ENCODE data around the gene DUT. TPM values are rescaled to one million over a fixed set of nuclear protein-coding genes. Genes with fewer than 3 reads are reported as not detected.
A peak's percentile ranks its signal among the peaks of the same experiment; 100 is the strongest.

Gene DUT
- total RNA-seq, 4 donors from 2014 or later, result 63.5 to 90.1 (median 75.7) TPM

- TF ChIP-seq, protein P1, sequence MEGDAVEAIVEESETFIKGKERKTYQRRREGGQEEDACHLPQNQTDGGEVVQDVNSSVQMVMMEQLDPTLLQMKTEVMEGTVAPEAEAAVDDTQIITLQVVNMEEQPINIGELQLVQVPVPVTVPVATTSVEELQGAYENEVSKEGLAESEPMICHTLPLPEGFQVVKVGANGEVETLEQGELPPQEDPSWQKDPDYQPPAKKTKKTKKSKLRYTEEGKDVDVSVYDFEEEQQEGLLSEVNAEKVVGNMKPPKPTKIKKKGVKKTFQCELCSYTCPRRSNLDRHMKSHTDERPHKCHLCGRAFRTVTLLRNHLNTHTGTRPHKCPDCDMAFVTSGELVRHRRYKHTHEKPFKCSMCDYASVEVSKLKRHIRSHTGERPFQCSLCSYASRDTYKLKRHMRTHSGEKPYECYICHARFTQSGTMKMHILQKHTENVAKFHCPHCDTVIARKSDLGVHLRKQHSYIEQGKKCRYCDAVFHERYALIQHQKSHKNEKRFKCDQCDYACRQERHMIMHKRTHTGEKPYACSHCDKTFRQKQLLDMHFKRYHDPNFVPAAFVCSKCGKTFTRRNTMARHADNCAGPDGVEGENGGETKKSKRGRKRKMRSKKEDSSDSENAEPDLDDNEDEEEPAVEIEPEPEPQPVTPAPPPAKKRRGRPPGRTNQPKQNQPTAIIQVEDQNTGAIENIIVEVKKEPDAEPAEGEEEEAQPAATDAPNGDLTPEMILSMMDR (IDR thresholded peaks at IDR 0.05), result no peak
- TF ChIP-seq POLR2A (IDR thresholded peaks at IDR 0.05), result no peak
- DNase-seq, result no peak
- intact Hi-C loops (cut with DNase I), result no loop called here
Observed at GRCh38 chr15:48345516-48345915, 14.3 kb downstream of the DUT start.

GRCh38 chr15:48352474-48353072, 21.3 kb downstream of the DUT start:
- Histone ChIP-seq H3K4me1 (peaks cover 0 to 7% (median 0%) of the 10 kb centered on the region in 3 donors), H3K4me3 (no peak overlapping the region), H3K9me3 (no peaks in the 10 kb centered on the region), H3K36me3 (no peaks in the 10 kb centered on the region), H3K27me3 (no peaks in the 10 kb centered on the region), H3K27ac (no peak overlapping the region)
- TF ChIP-seq, protein P1 (IDR thresholded peaks at IDR 0.05), result peak; percentile 56 to 80 (median 68)
- TF ChIP-seq POLR2A (IDR thresholded peaks at IDR 0.05), result no peak
- 6 to 8% methylated on average over 6 of the region's 6 CpGs for WGBS, 2 donors
- intact Hi-C loops (cut with DNase I), result loop anchor here (10.0 kb wide), 1 partner anchor 452 kb away; no protein-coding TSS in a partner anchor
- no peak for DNase-seq

More at GRCh38 chr15:48345516-48345915, 14.3 kb downstream of the DUT start:
- H3K4me3 ChIP-seq, result no peak overlapping the region
- H3K27me3 ChIP-seq, result no peaks in the 10 kb centered on the region
- H3K27ac ChIP-seq, result no peak overlapping the region
- peaks cover 4 to 34% (median 9%) of the 10 kb centered on the region in 3 donors for H3K36me3 ChIP-seq
- H3K9me3 ChIP-seq, result no peaks in the 10 kb centered on the region
- H3K4me1 ChIP-seq, result no peaks in the 10 kb centered on the region

GRCh38 chr15:48354694-48355303, 23.6 kb downstream of the DUT start:
- H3K4me3 ChIP-seq, result no peak overlapping the region
- H3K27me3 ChIP-seq, result no peaks in the 10 kb centered on the region
- no peak overlapping the region for H3K27ac ChIP-seq
- 59 to 69% methylated on average over 9 of the region's 9 CpGs for WGBS, 2 donors
- peaks cover 3 to 20% (median 6%) of the 10 kb centered on the region in 3 donors for H3K4me1 ChIP-seq
- no peak for DNase-seq
- no peak for TF ChIP-seq POLR2A (IDR thresholded peaks at IDR 0.05)
- TF ChIP-seq, protein P1 (IDR thresholded peaks at IDR 0.05), result no peak
- H3K9me3 ChIP-seq, result no peaks in the 10 kb centered on the region
- intact Hi-C loops (cut with DNase I), result loop anchor here (10.0 kb wide), 1 partner anchor 450 kb away; no protein-coding TSS in a partner anchor
- H3K36me3 ChIP-seq, result no peaks in the 10 kb centered on the region

DNA sequence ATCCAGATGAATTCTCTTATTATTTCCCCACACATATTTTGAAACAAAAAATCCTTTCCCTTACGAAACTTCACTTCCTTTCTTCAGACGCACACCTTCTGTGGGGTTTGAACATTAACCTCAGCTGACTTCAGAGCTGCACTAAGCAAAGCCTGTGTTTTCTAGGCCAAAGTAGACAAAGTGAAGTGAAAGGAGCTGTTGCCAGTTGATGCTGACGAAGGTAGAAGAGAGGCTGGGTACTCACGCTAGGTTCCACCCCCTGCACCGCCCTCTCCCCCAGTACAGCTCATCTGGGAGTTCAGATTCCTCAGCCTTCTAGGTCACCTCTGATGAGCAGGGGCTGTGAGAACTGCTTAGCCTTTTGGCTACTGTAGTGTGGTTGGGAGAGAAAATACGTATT, 24.1 kb downstream of the DUT start:
- Histone ChIP-seq H3K4me3 (no peak overlapping the region), H3K27ac (no peak overlapping the region), H3K9me3 (no peaks in the 10 kb centered on the region), H3K4me1 (peaks cover 3 to 20% (median 6%) of the 10 kb centered on the region in 3 donors), H3K27me3 (no peaks in the 10 kb centered on the region), H3K36me3 (no peaks in the 10 kb centered on the region)
- TF ChIP-seq, protein P1 (IDR thresholded peaks at IDR 0.05), result no peak
- TF ChIP-seq POLR2A (IDR thresholded peaks at IDR 0.05), result no peak
- DNase-seq, result no peak
- 71 to 72% methylated on average over 5 of the region's 6 CpGs for WGBS, 2 donors
- intact Hi-C loops (cut with DNase I), result loop anchor here (10.0 kb wide), 1 partner anchor 449 kb away; no protein-coding TSS in a partner anchor

All from esophagus squamous epithelium (tissue), 5 donors.